Neural progenitor cell (in vitro differentiated cells): Measurements from ENCODE around the gene EEF1AKMT4.

Experiments
- CTCF ChIP-seq: fragments of 200-600 bp; sonication (generic); IDR thresholded peaks from 2 replicates; pipeline ENCODE4 v1.5.1; 2017; ENCODE audit warnings: antibody characterized with exemption, mild to moderate bottlenecking
- EZH2 ChIP-seq: fragments of 200-600 bp; sonication (generic); IDR thresholded peaks from 2 replicates; pipeline ENCODE4 v1.6.1; 2017; ENCODE audit warnings: antibody characterized with exemption, mild to moderate bottlenecking, moderate library complexity
- EZH2phosphoT487 ChIP-seq: fragments of 200-600 bp; sonication (generic); IDR thresholded peaks from 2 replicates; pipeline ENCODE4 v1.6.1; 2017; ENCODE audit warnings: antibody characterized with exemption

- TF ChIP-seq CTCF: no peak
- TF ChIP-seq EZH2: no peak
- TF ChIP-seq EZH2phosphoT487: no peak
These were observed 7.2 kb upstream of the EEF1AKMT4 start for GRCh38 chr3:184242297-184242685.
